ENCODE results near the gene CC2D2A. TPM values are rescaled to one million over a fixed set of nuclear protein-coding genes. Genes with fewer than 3 reads are reported as not detected.

CC2D2A gene
- total RNA-seq, 1 experiment from 2014 or later = 3.6 TPM

- intact Hi-C loops (cut with micrococcal nuclease; ENCODE audit: unreplicated experiment) (loop anchor here (2.0 kb wide), 1 partner anchor 227 kb away; no protein-coding TSS in a partner anchor), in situ Hi-C loops (cut with HindIII; ENCODE audit: low pct_unique_long_range_greater_than_20kb, low sequenced_read_pairs) (no loop called here)
- TF ChIP-seq TCF7L2 (IDR thresholded peaks at IDR 0.05; ENCODE audit: low read depth, low read length) (no peak), CTCF (IDR thresholded peaks at IDR 0.05) (peak; percentile 66)
- Histone ChIP-seq H3K4me1 (ENCODE audit: control insufficient read depth, insufficient read depth, low read length) (no peaks in the 10 kb centered on the region), H3K27ac (ENCODE audit: low read length) (no peak overlapping the region), H3K9me3 (ENCODE audit: control insufficient read depth, insufficient read depth, low read depth, low read length) (no peaks in the 10 kb centered on the region), H3K4me3 (ENCODE audit: low read depth in 2 of 2, low read length in 2 of 2) (no peak overlapping the region), H3K36me3 (ENCODE audit: control insufficient read depth, insufficient read depth, low read length) (no peaks in the 10 kb centered on the region), H3K27me3 (ENCODE audit: control insufficient read depth, insufficient read depth, low read length) (no peaks in the 10 kb centered on the region)
- ChIA-PET CTCF (interaction anchor here (0.6 to 1.1 kb wide), 2 partner anchors 9 to 414 kb away, joined by 3 read pairs; no protein-coding TSS in a partner anchor), POLR2A (no interaction called here)
- BruUV-seq (replicated peaks) = no TSS peak
- ATAC-seq (peak; percentile 69; the same call in 1 of the 2 replicates), DNase-seq (ENCODE audit: low read depth, low spot score) (no peak)
These were observed 12.1 kb upstream of the CC2D2A start for GRCh38 chr4:15457406-15458201.

- ATAC-seq = no peak
- Histone ChIP-seq H3K4me1 (ENCODE audit: control insufficient read depth, insufficient read depth, low read length) (no peaks in the 10 kb centered on the region), H3K9me3 (ENCODE audit: control insufficient read depth, insufficient read depth, low read depth, low read length) (no peaks in the 10 kb centered on the region), H3K27me3 (ENCODE audit: control insufficient read depth, insufficient read depth, low read length) (no peaks in the 10 kb centered on the region), H3K27ac (ENCODE audit: low read length) (no peak overlapping the region), H3K4me3 (ENCODE audit: low read depth in 2 of 2, low read length in 2 of 2) (no peak overlapping the region), H3K36me3 (ENCODE audit: control insufficient read depth, insufficient read depth, low read length) (no peaks in the 10 kb centered on the region)
- TF ChIP-seq SIN3A (IDR thresholded peaks at IDR 0.05; ENCODE audit: borderline replicate concordance, insufficient read depth, low read depth, low read length) (no peak), REST (IDR thresholded peaks at IDR 0.05; ENCODE audit: insufficient read depth in 1 of 2, low read depth in 2 of 2, low read length in 1 of 2) (no peak), TCF7L2 (IDR thresholded peaks at IDR 0.05; ENCODE audit: low read depth, low read length) (no peak), CTCF (IDR thresholded peaks at IDR 0.05) (no peak), POLR2AphosphoS5 (IDR thresholded peaks at IDR 0.05; ENCODE audit: low read depth, low read length) (no peak)
- intact Hi-C loops (cut with micrococcal nuclease; ENCODE audit: unreplicated experiment) (no loop called here), in situ Hi-C loops (cut with HindIII; ENCODE audit: low pct_unique_long_range_greater_than_20kb, low sequenced_read_pairs) (no loop called here)
- BruUV-seq (replicated peaks) = no TSS peak
- no peak for DNase-seq (ENCODE audit: low read depth, low spot score)
- CTCF ChIA-PET = interaction anchor here (1.1 kb wide), 1 partner anchor 415 kb away, joined by 3 read pairs; no protein-coding TSS in a partner anchor
- POLR2A ChIA-PET = no interaction called here
These were observed 11.1 kb upstream of the CC2D2A start for GRCh38 chr4:15458616-15459015.

Measured in Panc1 (cell line).